Upper lobe of right lung (tissue), 1 donor: Measurements from ENCODE around the gene DGKI. TPM values are rescaled to one million over a fixed set of nuclear protein-coding genes. Genes with fewer than 3 reads are reported as not detected.

Experiments
- ATAC-seq: fragments of 200-7000 bp; cut with Tn5 transposase; one replicate; pipeline ENCODE4 v1.9.1; 2020; ENCODE audit warnings: mild to moderate bottlenecking, moderate library complexity
- DNase-seq: peaks from one replicate; pipeline ENCODE4 v3.0.0-alpha.2; 2020
- H3K27ac ChIP-seq: fragments of 200-600 bp; one replicate; pipeline ENCODE4 v1.8.0; 2022
- H3K27me3 ChIP-seq: fragments of 200-600 bp; one replicate; pipeline ENCODE4 v1.8.0; 2022; ENCODE audit warnings: mild to moderate bottlenecking
- H3K36me3 ChIP-seq: fragments of 200-600 bp; one replicate; pipeline ENCODE4 v1.8.0; 2022
- H3K4me1 ChIP-seq: fragments of 200-600 bp; one replicate; pipeline ENCODE4 v1.8.0; 2022
- H3K4me3 ChIP-seq: fragments of 200-600 bp; one replicate; pipeline ENCODE4 v1.8.0; 2022; ENCODE audit warnings: mild to moderate bottlenecking
- H3K9me3 ChIP-seq: fragments of 200-600 bp; one replicate; pipeline ENCODE4 v1.8.0; 2022
- intact Hi-C: fragments of 100-400 bp; cut with DNase I; formaldehyde crosslinking; loops from one replicate; pipeline ENCODE4 v1.11.0; 2022
- total RNA-seq: library from RNA; stranded (reverse); fragmentation: NEBNext Ultra II Directional; extraction: Animal tissue kit (Norgen Biotek cat#: 25700); gene quantifications from one replicate; pipeline ENCODE4 v1.2.1, GENCODE V29; 2021
- TF ChIP-seq, protein P1 (sequence below): fragments of 200-600 bp; IDR thresholded peaks from one replicate; pipeline ENCODE4 v1.8.0; 2022; ENCODE audit warnings: antibody characterized with exemption
- donor health status: DM: no; HTN: yes; CAD: no; lungs with severe emphysema.

Gene DGKI
- total RNA-seq, 1 donor from 2014 or later, result 0.67 TPM

DNA sequence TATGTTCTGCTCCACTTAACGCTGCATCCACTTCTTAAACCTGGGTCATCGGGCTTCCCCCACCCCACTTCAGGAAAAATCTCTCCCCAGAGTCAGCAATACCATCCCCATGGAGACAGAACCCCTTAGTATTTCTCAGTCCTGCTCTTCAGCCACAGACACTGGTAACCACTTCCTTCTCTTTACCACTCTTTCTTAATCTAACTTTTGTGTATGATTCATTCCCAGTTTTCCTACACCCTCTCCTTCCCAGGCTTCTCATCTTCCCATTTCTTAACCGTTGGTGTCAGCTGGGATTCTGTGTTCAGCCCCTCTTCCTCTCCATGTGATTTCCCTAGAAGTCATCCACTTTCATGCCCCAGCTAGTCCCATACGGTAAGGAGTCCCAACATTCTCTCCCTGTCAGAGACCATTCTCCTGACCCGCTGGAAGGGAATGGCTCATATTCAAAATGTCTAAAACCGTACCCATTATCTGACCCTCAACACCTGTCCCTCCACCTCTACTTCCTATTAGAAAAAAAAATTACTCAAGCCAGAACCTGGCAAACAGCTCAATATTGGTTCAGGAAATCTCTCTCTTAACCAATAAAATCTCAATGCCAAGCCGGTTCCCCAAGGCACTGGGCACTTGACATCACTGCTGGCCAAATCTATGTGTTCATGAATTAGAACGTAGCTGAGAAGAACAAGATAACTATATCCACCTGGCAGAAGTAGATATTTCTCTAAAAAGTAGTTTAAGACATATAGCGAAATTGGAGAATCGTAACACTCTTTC, 89.4 kb downstream of the DGKI start:
- intact Hi-C loops, result no loop called here
- ATAC-seq (peak; percentile 46), DNase-seq (no peak)
- no peaks in the 10 kb centered on the region for H3K9me3 ChIP-seq
- peaks cover 11% of the 10 kb centered on the region for H3K27me3 ChIP-seq
- H3K4me3 ChIP-seq, result no peak overlapping the region
- H3K36me3 ChIP-seq, result no peaks in the 10 kb centered on the region
- no peak overlapping the region for H3K27ac ChIP-seq
- TF ChIP-seq, protein P1, sequence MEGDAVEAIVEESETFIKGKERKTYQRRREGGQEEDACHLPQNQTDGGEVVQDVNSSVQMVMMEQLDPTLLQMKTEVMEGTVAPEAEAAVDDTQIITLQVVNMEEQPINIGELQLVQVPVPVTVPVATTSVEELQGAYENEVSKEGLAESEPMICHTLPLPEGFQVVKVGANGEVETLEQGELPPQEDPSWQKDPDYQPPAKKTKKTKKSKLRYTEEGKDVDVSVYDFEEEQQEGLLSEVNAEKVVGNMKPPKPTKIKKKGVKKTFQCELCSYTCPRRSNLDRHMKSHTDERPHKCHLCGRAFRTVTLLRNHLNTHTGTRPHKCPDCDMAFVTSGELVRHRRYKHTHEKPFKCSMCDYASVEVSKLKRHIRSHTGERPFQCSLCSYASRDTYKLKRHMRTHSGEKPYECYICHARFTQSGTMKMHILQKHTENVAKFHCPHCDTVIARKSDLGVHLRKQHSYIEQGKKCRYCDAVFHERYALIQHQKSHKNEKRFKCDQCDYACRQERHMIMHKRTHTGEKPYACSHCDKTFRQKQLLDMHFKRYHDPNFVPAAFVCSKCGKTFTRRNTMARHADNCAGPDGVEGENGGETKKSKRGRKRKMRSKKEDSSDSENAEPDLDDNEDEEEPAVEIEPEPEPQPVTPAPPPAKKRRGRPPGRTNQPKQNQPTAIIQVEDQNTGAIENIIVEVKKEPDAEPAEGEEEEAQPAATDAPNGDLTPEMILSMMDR, result no peak
- no peaks in the 10 kb centered on the region for H3K4me1 ChIP-seq

DNA sequence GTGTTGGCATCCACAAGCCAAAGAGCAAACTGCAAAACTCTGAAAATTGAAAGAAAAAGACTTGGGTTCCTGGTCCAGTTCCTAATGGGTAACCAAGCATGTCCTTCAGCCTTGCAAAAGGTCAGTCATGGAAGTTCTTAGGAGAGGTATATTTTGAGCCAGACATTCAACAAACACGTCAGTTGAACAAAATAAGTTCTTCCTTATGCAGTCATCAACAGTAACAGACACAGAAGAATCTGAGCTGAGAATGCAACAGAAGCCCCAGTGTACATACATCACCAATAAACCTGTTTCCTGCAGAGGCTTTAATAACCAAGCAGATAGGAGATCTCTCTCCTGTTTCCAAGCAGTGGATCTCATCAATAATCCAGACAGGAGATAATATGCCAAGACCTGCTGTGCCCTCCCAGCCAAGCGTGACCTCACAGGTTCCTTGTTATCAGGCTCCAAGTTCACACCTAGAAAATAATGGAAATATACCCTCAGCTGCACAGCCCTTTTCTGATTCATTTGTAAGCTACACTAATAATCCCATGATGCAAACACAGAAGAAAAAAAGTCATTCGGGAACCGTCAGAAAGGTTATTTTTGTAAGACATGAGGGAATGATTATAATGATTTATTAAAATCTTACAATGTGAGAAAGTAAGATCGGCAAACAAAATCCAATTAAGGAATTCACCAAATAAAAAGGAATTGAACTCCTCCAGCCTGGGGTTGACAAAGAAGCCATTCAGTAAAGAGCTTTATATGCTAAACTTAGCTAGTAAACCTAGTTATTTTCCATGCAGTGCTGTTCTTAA, 90.7 kb downstream of the DGKI start:
- Histone ChIP-seq H3K36me3 (no peaks in the 10 kb centered on the region), H3K27ac (no peak overlapping the region), H3K27me3 (peaks cover 11% of the 10 kb centered on the region), H3K9me3 (no peaks in the 10 kb centered on the region), H3K4me1 (no peaks in the 10 kb centered on the region), H3K4me3 (no peak overlapping the region)
- ATAC-seq (no peak), DNase-seq (no peak)
- intact Hi-C loops, result no loop called here
- TF ChIP-seq, protein P1, result no peak

DNA sequence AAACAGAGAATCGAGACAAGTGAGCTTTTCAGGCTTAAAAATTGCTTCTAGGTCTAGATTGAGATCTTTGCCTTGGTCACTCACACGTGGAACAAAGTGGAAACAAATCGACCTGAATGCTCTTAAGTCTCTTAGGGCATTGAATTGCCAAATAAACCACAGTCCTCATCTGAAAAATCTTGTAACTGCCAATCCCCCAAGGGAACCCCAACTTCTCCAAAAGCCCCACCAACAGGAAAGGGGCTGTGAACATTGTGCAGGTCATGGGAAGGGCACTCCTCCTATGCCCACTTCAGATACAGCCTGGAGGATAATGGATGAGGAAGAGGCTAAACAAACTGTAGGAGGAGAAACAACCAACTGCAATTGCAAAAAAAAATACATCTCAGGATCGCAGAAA, 91.3 kb downstream of the DGKI start:
- DNase-seq (no peak), ATAC-seq (peak; percentile 68)
- Histone ChIP-seq H3K9me3 (no peaks in the 10 kb centered on the region), H3K36me3 (no peaks in the 10 kb centered on the region), H3K4me3 (no peak overlapping the region), H3K27me3 (peaks cover 11% of the 10 kb centered on the region), H3K27ac (no peak overlapping the region), H3K4me1 (no peaks in the 10 kb centered on the region)
- TF ChIP-seq, protein P1, result no peak
- intact Hi-C loops, result no loop called here

DNA sequence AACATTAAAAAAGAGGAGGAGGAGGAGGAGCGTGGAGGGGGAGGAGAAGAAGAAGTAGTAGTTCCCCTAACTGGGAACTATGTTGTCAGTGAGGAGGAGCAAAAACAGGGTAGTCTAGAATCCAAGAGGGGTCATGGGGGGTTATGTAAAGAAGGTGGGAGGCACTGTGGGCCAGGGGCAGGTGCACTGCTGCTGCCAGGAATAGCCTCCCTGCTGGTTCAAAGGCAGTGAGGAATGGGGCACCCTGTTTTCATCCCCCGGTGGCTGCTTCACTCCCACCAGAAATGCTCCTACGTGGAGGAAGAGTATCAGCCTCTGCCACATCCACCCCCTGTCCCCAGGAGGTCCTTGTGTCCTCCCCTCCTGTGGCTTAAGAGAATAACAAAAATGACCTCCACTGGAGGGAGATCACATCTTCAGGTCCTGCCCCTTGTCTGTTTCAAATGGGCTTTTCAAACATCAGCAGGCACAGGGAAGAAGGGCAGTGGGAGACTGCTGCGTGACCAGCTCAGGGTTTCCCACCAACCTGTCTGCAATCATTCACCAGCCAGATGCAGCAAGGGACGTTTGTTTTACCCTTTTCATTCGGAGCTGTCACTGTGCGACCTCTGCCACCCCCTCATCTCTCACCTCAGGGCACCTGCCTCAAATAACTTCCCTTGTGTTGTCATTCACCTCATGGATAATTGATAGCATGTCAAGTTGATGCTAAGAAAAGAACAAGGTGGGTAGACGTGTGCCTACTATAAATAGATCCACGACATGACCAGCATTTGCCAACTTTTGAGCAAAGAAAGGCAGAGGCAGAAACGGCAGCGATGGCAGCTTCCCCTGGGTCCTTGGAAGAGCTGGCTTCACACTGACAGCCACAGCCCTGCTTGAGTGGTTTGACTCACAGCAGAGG, 92.6 kb downstream of the DGKI start:
- Histone ChIP-seq H3K4me3 (no peak overlapping the region), H3K27ac (no peak overlapping the region), H3K36me3 (no peaks in the 10 kb centered on the region), H3K27me3 (peaks cover 11% of the 10 kb centered on the region), H3K9me3 (no peaks in the 10 kb centered on the region), H3K4me1 (no peaks in the 10 kb centered on the region)
- DNase-seq (no peak), ATAC-seq (peak; percentile 64)
- intact Hi-C loops, result no loop called here
- TF ChIP-seq, protein P1, result no peak

DNA sequence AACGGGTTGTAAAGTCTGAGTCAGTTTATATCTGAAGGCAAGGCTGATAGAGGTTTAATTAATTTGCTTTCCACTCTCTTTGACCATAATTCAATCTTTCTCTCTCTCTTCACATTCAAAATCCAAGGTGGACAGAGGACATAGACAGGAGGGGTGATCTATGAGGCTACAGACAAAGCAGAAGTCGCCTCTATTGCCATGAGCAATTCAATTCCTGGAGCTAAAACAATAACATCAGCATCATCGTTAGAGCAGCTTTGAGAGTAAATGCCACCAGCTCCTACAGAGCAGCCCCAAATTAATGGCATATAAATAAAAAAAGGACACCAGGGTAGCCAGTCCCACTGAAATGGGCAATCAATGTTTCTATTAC, 93.2 kb downstream of the DGKI start:
- ATAC-seq, result no peak
- no peak for DNase-seq
- TF ChIP-seq, protein P1, result no peak
- H3K27ac ChIP-seq, result no peak overlapping the region
- H3K4me3 ChIP-seq, result no peak overlapping the region
- H3K27me3 ChIP-seq, result peaks cover 11% of the 10 kb centered on the region
- intact Hi-C loops, result no loop called here
- no peaks in the 10 kb centered on the region for H3K9me3 ChIP-seq
- H3K4me1 ChIP-seq, result no peaks in the 10 kb centered on the region
- H3K36me3 ChIP-seq, result no peaks in the 10 kb centered on the region
